GM18868 (cell line): ENCODE results near the gene TMTC1.

Experiments
- ATAC-seq: cut with Tn5 transposase; IDR thresholded peaks from one replicate; pipeline ENCODE4 v1.9.1; 2021; ENCODE audit warnings: mild to moderate bottlenecking, moderate library complexity; ENCODE audit not compliant: unreplicated experiment

TMTC1 gene

DNA sequence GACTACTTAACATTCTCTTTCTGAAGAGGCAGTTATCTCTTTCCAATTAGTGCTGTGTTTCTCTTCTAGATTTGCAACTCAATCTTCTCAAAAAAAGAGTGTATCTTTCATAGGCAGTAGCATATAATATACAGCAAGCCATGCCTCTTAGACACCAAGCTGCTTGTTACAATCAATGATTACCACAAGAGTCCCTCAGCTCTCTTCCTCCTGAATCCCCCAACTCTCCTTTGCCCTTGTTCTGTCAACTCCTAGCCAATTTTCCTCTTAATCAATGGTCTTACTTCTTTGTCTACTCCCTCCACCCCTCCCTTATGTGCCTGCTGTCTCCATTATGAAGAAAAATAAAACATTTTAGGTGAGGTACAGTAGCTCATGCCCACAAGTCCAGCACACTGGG, 2.6 kb downstream of the TMTC1 start:
- no peak for ATAC-seq

- ATAC-seq, result no peak
These were observed 3.7 kb downstream of the TMTC1 start for GRCh38 chr12:29780084-29780483.

DNA sequence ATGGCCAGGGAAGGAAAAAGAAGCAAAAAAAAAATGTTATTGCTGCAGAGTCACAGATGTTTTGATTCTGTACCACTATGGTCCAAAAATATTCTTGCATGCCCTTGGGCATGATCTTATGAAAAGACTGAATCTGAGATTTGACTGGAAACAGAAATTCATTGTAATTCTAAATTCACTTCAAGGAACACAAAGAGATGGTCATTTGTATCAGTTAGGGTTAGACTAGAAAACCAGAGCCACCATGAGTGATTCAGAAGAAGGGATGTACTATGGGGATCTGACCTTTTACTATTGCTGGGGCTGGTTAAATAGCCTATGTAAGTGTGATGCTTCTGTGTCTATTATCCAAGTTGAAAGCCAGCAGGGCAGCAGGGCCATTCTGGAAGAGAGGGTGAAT, 5.2 kb downstream of the TMTC1 start:
- ATAC-seq, result no peak

DNA sequence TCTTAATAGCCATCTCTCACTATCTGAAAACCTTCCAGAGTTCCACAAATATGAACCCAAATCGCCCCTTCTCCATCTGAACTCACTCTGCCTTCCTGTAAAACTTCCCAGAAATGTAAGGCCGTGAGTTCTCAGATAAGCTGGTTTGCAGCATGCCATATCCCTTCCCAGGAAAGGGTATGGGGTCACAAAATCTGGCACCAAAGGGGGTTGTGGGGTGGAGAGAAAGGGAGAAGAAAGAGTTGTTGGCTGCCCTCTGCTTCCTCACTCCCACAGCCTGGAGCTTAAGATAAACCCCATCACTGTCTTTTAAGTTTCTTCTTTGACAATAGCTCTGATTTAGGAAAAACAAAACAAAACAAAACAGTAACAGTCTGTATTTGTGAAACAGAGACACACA, 10.7 kb downstream of the TMTC1 start:
- ATAC-seq, result no peak

GRCh38 chr12:29771786-29772185, 12.0 kb downstream of the TMTC1 start:
- no peak for ATAC-seq

DNA sequence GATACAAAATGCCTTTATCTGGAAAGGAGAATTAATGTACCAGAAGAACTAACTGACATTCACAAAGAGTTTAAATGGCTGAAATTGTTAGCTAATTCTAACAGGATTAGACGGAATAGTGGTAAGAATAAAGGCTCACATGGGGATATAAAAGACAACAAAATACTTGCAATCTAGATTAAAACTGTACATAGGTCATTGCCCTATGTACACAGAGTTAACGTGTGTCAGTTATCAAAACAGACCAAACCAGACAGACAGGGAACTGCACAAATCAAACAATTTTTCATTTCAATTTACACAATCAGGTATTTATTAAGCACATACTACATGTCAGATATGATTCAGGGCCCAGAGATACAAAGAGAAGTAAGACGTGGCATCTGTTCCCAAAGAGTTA, 12.6 kb downstream of the TMTC1 start:
- no peak for ATAC-seq

DNA sequence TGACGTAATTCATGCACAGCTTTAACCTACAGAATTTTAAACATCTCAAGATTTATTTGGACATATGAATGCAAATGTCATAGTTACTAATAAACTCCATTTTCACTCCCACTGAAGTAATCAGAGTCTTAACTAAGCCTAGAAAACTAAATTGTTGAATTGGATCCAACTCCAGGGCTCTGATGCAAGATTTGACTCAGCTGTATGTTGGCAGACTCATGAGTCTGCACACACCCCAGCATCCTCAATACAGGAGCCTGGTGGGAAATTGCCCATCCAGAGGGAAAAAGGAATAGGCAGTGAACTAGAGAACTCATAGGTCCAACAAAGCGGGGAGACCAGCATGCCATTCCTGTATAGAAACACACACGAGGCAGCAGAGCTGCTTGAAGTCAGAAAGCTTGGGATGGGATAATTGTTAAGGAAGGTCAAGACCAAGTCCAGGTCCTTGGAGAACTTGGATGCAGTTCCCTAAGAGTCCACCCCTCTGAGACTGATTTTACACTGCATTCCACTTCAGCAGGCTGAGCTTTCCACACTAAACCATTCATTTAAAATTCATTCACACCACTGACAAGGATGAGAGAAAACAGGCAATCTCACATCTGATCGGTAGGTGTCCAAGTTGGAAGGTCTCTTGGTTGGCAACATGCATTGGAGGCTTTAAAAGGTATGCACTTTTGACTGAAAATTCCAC, 14.4 kb downstream of the TMTC1 start:
- no peak for ATAC-seq

DNA sequence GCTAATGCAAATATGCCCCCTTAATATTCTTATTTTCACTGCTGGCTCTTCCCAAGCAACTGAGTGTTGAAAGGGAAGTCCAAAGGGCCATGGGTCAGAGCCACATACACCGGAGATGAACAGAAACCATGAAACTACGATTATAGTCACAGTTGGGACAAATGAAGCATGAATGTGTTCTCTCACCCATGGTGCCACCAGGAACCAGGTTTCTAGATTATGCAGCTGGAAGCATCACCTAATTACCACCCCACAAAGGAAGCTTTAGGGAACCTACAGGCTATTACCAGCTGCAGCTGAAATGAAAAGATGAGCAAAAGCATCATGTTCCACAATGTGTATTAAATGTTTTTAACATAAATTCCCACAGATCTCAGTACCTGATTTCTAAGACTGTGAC, 15.4 kb downstream of the TMTC1 start:
- ATAC-seq, result peak; percentile 69

GRCh38 chr12:29763301-29763683, 20.4 kb downstream of the TMTC1 start:
- ATAC-seq, result no peak

DNA sequence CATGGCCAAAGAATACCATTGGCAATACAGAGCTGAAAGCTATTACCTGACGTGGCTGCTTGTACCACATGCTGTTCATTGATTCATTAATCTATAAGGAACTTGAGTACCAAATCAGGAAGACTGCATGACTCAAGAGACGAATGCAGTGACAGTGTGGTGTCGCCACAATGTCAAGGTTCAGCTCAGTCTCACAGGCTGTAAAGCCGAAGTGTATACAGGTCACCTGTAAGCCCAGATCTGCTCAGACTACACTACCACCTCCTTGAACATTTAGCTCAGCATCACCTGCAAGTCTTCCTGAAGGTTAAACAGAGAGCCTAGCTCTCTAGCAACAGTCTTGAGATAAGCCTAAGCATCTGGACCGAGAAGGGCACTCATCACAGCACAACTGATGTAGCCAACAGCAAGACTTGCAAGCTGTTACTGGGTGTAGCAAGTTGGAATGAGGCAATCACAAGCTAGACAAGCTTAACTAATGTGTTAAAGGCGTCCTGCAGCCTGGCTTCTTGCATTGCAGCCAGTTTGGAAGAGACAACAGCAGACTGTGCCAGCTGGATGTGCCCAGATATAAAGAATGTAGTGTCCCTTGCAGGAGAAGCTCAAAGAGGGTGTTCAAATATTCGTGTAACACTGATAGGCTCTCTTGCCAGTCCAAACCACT, 21.0 kb downstream of the TMTC1 start:
- ATAC-seq, result no peak

GRCh38 chr12:29759950-29760349, 23.8 kb downstream of the TMTC1 start:
- ATAC-seq, result no peak

- no peak for ATAC-seq
These were observed 26.9 kb downstream of the TMTC1 start for GRCh38 chr12:29756741-29757390.

GRCh38 chr12:29754235-29755189, 29.2 kb downstream of the TMTC1 start:
- ATAC-seq, result peak; percentile 31

- ATAC-seq, result no peak
These were observed 31.6 kb downstream of the TMTC1 start for GRCh38 chr12:29752121-29752520.

DNA sequence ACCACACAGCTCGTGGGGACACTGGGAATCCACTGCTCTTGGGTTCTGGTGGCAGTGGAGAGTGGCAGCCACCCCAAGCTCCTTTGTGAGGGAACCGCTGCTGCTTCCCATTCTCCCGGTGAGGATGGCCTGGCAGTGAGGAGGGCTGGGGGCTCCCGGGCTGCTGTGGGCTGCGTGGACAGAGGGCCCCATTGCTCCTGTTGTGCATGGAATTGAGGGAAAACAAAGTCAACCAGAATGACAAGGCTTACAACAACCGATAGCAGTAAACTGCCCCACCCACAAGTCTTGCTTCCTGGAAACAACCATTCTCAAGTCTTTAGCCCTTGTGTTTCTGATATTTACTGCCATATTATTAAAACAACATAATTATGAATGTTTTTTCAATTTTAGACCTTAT, 32.1 kb downstream of the TMTC1 start:
- no peak for ATAC-seq

- ATAC-seq, result no peak
These were observed 32.9 kb downstream of the TMTC1 start for GRCh38 chr12:29750928-29751220.

- ATAC-seq, result peak; percentile 89
These were observed 33.4 kb downstream of the TMTC1 start for GRCh38 chr12:29750131-29750927.

- ATAC-seq, result no peak
These were observed 39.4 kb downstream of the TMTC1 start for GRCh38 chr12:29744365-29744764.

GRCh38 chr12:29743801-29744200, 39.9 kb downstream of the TMTC1 start:
- ATAC-seq, result no peak

DNA sequence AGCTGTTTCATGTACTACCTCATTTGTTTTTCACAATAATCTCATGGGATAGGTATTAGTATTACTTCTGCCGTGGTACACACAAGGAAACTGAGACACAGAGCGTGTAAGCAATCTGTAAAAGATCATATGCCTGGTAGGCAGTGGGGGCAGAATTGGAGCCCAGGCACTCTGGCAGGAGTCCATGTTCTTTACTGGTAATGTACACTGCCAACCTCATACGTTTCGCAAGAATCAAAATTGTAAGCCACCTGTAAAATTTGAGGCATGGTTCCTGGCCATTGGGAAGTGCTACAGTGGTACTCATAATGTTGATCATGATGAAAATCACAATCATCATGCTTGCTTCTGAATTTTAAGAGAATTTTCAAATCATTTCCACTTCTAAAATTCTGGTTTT, 40.7 kb downstream of the TMTC1 start:
- no peak for ATAC-seq

GRCh38 chr12:29742646-29743045, 41.1 kb downstream of the TMTC1 start:
- no peak for ATAC-seq
